ENCODE measurements around the gene GTF2IRD1. TPM values are rescaled to one million over a fixed set of nuclear protein-coding genes. Genes with fewer than 3 reads are reported as not detected.
A peak's percentile ranks its signal among the peaks of the same experiment; 100 is the strongest.

The GTF2IRD1 gene
- total and polyA plus RNA-seq, 9 of the 15 experiments (the other 6 are each of a cell fraction or from before 2014, with no cell fraction given) = 9.1 to 30.2 (median 14.0) TPM

- TF ChIP-seq IRF9 (tag; IDR thresholded peaks at IDR 0.05) = no peak
- TF ChIP-seq JUN (IDR thresholded peaks at IDR 0.05; ENCODE audit: borderline replicate concordance, low read depth, low read length) = no peak; the same call in 1 of the 2 replicates
- no peak for TF ChIP-seq JUN (CRISPR knock-in tag; IDR thresholded peaks at IDR 0.05; ENCODE audit: borderline replicate concordance)
- TF ChIP-seq PML (IDR thresholded peaks at IDR 0.05; ENCODE audit: low read length) = no peak
- TF ChIP-seq ZNF24 (IDR thresholded peaks at IDR 0.05) = no peak
- TF ChIP-seq ZMIZ1 (IDR thresholded peaks at IDR 0.05; ENCODE audit: low read depth in 2 of 2, low read length in 2 of 2) = peak in 1 of 2 experiments; percentile 32; a peak in 1 of 4 replicates
- no peak for TF ChIP-seq DIDO1 (tag; IDR thresholded peaks at IDR 0.05; ENCODE audit: low read depth)
- TF ChIP-seq HNRNPLL (IDR thresholded peaks at IDR 0.05; ENCODE audit: low read depth, low read length, poor library complexity, severe bottlenecking) = no peak
- TF ChIP-seq MEIS2 (IDR thresholded peaks at IDR 0.05; ENCODE audit: partially characterized antibody) = no peak
- TF ChIP-seq CHD2 (IDR thresholded peaks at IDR 0.05; ENCODE audit: low read depth, low read length) = no peak
- no peak for TF ChIP-seq E4F1 (CRISPR knock-in tag; IDR thresholded peaks at IDR 0.05; ENCODE audit: borderline replicate concordance)
- TF ChIP-seq EWSR1 (IDR thresholded peaks at IDR 0.05; ENCODE audit: borderline replicate concordance, low read depth, partially characterized antibody) = no peak
- no peak for TF ChIP-seq PBX2 (CRISPR knock-in tag; IDR thresholded peaks at IDR 0.05; ENCODE audit: low read depth)
- no peak for TF ChIP-seq PBX2 (tag; conservative IDR thresholded peaks at IDR 0.05; ENCODE audit: low read depth)
- TF ChIP-seq ZNF165 (CRISPR knock-in tag; IDR thresholded peaks at IDR 0.05; ENCODE audit: borderline replicate concordance) = no peak
- TF ChIP-seq ZFP91 (CRISPR knock-in tag; IDR thresholded peaks at IDR 0.05) = no peak
Measured at GRCh38 chr7:74417419-74417971, 36.2 kb upstream of the GTF2IRD1 start (continued).
